ENCODE results near the gene MARCHF10.

DNA sequence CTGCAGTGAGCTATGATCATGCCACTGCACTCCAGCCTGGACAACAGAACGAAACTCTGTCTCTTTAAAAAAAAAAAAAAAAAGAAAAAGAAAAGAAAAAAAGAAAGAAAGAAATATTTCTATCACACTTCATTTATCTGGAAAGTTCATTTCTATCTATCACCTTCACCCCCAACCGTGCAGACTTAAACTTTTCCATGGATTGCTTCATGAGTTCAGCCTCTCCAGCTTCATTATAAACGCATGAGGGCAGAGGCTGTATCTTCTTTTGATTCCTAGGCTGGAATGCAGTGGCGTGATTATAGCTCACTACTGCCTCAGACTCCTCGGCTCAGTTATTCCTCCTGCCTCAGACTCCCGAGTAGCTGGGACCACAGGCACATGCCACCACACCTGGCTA is 152.5 kb downstream of the MARCHF10 start:
- TF ChIP-seq, protein P1, sequence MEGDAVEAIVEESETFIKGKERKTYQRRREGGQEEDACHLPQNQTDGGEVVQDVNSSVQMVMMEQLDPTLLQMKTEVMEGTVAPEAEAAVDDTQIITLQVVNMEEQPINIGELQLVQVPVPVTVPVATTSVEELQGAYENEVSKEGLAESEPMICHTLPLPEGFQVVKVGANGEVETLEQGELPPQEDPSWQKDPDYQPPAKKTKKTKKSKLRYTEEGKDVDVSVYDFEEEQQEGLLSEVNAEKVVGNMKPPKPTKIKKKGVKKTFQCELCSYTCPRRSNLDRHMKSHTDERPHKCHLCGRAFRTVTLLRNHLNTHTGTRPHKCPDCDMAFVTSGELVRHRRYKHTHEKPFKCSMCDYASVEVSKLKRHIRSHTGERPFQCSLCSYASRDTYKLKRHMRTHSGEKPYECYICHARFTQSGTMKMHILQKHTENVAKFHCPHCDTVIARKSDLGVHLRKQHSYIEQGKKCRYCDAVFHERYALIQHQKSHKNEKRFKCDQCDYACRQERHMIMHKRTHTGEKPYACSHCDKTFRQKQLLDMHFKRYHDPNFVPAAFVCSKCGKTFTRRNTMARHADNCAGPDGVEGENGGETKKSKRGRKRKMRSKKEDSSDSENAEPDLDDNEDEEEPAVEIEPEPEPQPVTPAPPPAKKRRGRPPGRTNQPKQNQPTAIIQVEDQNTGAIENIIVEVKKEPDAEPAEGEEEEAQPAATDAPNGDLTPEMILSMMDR (IDR thresholded peaks at IDR 0.05; ENCODE audit: low read depth, low read length), result no peak
- no peak for TF ChIP-seq EZH2phosphoT487 (IDR thresholded peaks at IDR 0.05; ENCODE audit: low read depth)

Data from OCI-LY3 (cell line).